HG03159 (cell line): ENCODE results near the gene CNN1.
A peak's percentile ranks its signal among the peaks of the same experiment; 100 is the strongest.

Experiments used
- ATAC-seq: cut with Tn5 transposase; IDR thresholded peaks from one replicate; pipeline ENCODE4 v1.9.1; 2021; ENCODE audit warnings: mild to moderate bottlenecking, moderate library complexity; ENCODE audit not compliant: unreplicated experiment

The CNN1 gene

GRCh38 chr19:11534538-11534937 is 4.1 kb upstream of the CNN1 start:
- no peak for ATAC-seq

- ATAC-seq = no peak
Observed at GRCh38 chr19:11534948-11535347, 3.7 kb upstream of the CNN1 start.

GRCh38 chr19:11535792-11536595 is 2.7 kb upstream of the CNN1 start:
- ATAC-seq = no peak

GRCh38 chr19:11539495-11540365 is 1.1 kb downstream of the CNN1 start:
- no peak for ATAC-seq

- no peak for ATAC-seq
Observed at GRCh38 chr19:11540645-11541044, 2.0 kb downstream of the CNN1 start.

GRCh38 chr19:11541238-11541637 is 2.6 kb downstream of the CNN1 start:
- ATAC-seq = no peak

GRCh38 chr19:11547929-11548700 is 9.5 kb downstream of the CNN1 start:
- no peak for ATAC-seq

- no peak for ATAC-seq
Observed at GRCh38 chr19:11549386-11549953, 10.8 kb downstream of the CNN1 start.

- no peak for ATAC-seq
Observed at GRCh38 chr19:11550265-11550664, 11.6 kb downstream of the CNN1 start.

- no peak for ATAC-seq
Observed at GRCh38 chr19:11551603-11552235, 13.1 kb downstream of the CNN1 start.

- no peak for ATAC-seq
Observed at GRCh38 chr19:11552666-11553372, 14.2 kb downstream of the CNN1 start.

GRCh38 chr19:11554160-11554559 is 15.5 kb downstream of the CNN1 start:
- no peak for ATAC-seq

- no peak for ATAC-seq
Observed at GRCh38 chr19:11555246-11555645, 16.6 kb downstream of the CNN1 start.

- ATAC-seq = no peak
Observed at GRCh38 chr19:11556634-11557420, 18.2 kb downstream of the CNN1 start.

- peak; percentile 72 for ATAC-seq
Observed at GRCh38 chr19:11558881-11559828, 20.5 kb downstream of the CNN1 start, which contains the start of gene ELOF1. Gene ELOF1, minus strand, starts transcription at chr19:11559230. Its CDS starts 4,883 bp downstream, at chr19:11554347.

GRCh38 chr19:11560404-11561051 is 21.9 kb downstream of the CNN1 start:
- ATAC-seq = peak; percentile 45

GRCh38 chr19:11563532-11563931 is 24.9 kb downstream of the CNN1 start:
- no peak for ATAC-seq
